ENCODE data around the gene SMPD1.

The SMPD1 gene

DNA sequence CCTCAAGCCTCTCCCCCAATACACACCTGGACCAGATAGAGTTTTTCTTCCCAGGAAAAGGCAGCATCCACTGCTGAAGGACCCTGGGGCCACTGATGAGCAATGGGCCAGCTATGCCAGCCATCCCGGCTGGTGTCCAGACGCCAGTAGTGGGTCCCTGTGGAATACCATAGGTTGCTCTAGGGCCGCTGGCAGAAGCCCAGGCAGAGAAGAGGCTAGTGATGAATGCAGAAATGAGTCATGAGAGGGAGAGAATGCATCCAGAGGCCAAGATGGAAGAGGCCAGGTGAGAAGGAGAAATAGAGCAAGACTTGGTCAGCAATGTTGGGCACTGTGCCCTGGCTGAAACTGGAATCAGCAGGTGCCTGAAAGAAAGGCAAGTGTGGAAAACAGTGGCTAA is 41.6 kb downstream of the SMPD1 start:
- no peaks in the 10 kb centered on the region for H3K9me3 ChIP-seq (ENCODE audit: control insufficient read depth, low read length)
- peaks cover 3% of the 10 kb centered on the region for H3K27me3 ChIP-seq (ENCODE audit: control insufficient read depth, insufficient read depth, low read length)
- H3K36me3 ChIP-seq (ENCODE audit: control insufficient read depth, insufficient read depth, low read length): no peaks in the 10 kb centered on the region
- no peak overlapping the region for H3K9ac ChIP-seq (ENCODE audit: low read length)
- no peak overlapping the region for H3K4me3 ChIP-seq (ENCODE audit: low read length)
- no peaks in the 10 kb centered on the region for H3K4me1 ChIP-seq (ENCODE audit: control insufficient read depth, insufficient read depth, low read length)

DNA sequence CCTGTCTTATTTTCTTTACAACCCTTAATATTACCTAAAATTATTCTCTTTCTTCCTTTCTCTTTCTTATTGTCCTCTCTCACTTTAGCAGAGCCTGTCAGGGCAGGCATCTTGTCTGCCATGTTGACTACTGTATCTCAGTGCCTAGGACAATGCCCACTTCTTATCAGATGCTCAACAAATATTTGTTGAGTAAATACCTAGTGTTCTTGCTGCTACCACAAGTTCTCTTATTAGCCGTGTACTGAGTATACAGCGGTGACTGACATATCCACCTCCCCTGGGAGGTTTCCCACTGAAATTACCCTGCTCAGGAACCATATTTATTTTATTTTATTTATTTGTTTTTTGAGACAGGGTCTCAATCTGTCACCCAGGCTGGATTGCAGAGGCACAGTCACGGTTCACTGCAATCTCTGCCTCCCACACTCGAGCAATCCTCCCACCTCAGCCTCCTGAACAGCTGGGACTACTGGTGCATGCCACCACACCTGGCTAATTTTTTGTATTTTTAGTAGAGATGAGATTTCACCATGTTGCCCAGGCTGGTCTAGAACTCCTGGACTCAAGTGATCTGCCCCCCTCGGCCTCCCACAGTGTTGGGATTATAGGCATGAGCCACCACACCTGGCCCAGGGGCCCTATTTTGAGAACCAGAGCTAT is 43.9 kb downstream of the SMPD1 start:
- Histone ChIP-seq H3K4me1 (ENCODE audit: control insufficient read depth, insufficient read depth, low read length) (no peaks in the 10 kb centered on the region), H3K4me3 (ENCODE audit: low read length) (no peak overlapping the region), H3K27me3 (ENCODE audit: control insufficient read depth, insufficient read depth, low read length) (peaks cover 3% of the 10 kb centered on the region), H3K36me3 (ENCODE audit: control insufficient read depth, insufficient read depth, low read length) (no peaks in the 10 kb centered on the region), H3K9ac (ENCODE audit: low read length) (no peak overlapping the region), H3K9me3 (ENCODE audit: control insufficient read depth, low read length) (no peaks in the 10 kb centered on the region)

DNA sequence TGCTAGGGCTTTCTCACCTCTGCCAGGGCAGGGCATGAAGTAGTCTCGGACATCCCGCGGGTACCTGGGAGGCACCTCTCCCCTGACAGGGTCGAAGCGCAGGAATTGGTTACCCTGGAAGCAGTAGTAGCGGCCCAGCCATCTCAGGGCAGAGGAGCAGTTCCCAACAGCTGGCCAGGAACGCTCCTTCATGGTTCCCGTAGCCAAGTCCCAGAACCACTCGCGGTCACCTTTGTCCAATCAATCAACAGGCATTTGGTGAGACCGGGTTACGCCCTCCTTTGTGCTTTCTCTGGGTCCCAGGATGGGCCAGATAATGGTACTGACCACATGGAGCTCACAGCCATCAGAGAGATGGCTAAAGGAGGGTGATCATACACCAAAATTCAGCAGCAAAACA is 47.1 kb downstream of the SMPD1 start:
- no peaks in the 10 kb centered on the region for H3K4me1 ChIP-seq (ENCODE audit: control insufficient read depth, insufficient read depth, low read length)
- H3K4me3 ChIP-seq (ENCODE audit: low read length): no peak overlapping the region
- no peak overlapping the region for H3K9ac ChIP-seq (ENCODE audit: low read length)
- H3K9me3 ChIP-seq (ENCODE audit: control insufficient read depth, low read length): no peaks in the 10 kb centered on the region
- H3K36me3 ChIP-seq (ENCODE audit: control insufficient read depth, insufficient read depth, low read length): no peaks in the 10 kb centered on the region
- no peaks in the 10 kb centered on the region for H3K27me3 ChIP-seq (ENCODE audit: control insufficient read depth, insufficient read depth, low read length)

DNA sequence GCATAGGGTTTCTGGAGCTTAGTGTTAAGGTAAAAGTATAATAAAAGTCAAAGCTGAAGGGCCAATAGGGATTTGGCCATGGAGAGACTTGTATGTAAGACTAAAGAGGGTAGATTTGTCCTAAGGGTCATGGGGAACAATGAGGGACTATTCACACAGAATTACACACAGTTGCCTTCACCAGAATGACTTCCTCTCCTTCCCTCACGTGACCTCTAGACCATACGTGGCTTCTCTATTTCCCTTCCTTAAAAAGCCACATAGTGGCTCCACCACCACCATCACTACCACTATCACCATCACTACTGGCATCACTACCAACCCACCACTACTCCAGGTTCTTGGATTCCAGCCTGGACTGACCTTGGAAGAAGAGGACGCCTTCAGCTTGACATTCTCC is 47.7 kb downstream of the SMPD1 start:
- no peaks in the 10 kb centered on the region for H3K9me3 ChIP-seq (ENCODE audit: control insufficient read depth, low read length)
- no peaks in the 10 kb centered on the region for H3K36me3 ChIP-seq (ENCODE audit: control insufficient read depth, insufficient read depth, low read length)
- H3K9ac ChIP-seq (ENCODE audit: low read length): no peak overlapping the region
- H3K27me3 ChIP-seq (ENCODE audit: control insufficient read depth, insufficient read depth, low read length): no peaks in the 10 kb centered on the region
- no peak overlapping the region for H3K4me3 ChIP-seq (ENCODE audit: low read length)
- H3K4me1 ChIP-seq (ENCODE audit: control insufficient read depth, insufficient read depth, low read length): no peaks in the 10 kb centered on the region

DNA sequence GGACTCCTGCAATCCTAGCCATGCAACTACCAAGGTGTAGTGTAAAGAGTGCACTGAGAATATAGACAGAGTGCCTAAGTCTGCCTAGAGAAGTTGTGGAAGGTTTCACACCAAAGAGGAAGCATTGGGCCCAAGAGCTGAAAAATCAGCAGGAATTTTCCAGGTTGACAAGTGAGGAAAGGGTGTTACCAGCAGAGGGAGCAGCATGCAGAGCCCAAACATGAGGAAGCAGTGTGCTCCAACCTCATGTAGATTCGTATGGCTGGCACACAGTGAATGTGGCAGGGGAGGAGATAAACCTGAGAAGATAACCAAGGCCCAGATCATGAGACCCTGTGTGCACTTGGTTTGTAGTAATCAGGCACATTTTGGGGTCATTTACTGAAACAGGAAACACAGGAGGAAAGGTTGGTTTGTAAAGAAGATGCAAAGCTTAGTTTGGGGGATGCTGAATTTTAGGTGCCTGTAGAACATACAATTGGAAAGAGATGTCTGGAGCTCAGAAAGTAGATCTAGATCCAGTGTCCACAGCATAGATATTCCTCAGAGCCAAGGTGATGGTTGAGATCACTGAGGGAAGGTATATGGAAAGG is 48.8 kb downstream of the SMPD1 start:
- no peaks in the 10 kb centered on the region for H3K4me1 ChIP-seq (ENCODE audit: control insufficient read depth, insufficient read depth, low read length)
- H3K9ac ChIP-seq (ENCODE audit: low read length): no peak overlapping the region
- no peaks in the 10 kb centered on the region for H3K36me3 ChIP-seq (ENCODE audit: control insufficient read depth, insufficient read depth, low read length)
- H3K9me3 ChIP-seq (ENCODE audit: control insufficient read depth, low read length): no peaks in the 10 kb centered on the region
- no peak overlapping the region for H3K4me3 ChIP-seq (ENCODE audit: low read length)
- H3K27me3 ChIP-seq (ENCODE audit: control insufficient read depth, insufficient read depth, low read length): no peaks in the 10 kb centered on the region

DNA sequence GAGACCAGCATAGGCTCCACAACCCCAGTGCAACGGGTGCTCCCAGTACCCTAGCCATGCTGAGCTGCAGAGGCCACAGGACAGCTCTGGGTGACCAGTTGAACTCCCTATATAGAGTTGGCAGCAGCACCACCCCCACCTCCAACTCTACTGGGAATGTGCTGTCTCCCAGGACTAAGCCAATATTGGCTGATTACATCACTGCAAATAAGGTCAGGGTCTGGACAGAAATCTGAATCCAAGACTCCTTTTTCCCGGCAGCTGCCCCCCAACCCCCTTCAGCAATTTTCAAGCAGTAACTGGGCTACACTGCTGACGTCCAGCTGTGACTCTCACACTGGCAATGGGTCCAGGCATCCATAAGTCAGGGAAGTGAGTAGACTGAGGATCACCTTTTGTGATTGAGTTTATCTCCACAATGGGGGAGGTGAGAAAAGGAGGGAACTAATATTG is 50.7 kb downstream of the SMPD1 start, which contains the start of gene HPX:
Gene HPX, minus strand, starts transcription at position 82 of the 453 bp plus-strand sequence. Its CDS starts 24 bp downstream, at position 58.
- H3K36me3 ChIP-seq (ENCODE audit: control insufficient read depth, insufficient read depth, low read length): no peaks in the 10 kb centered on the region
- H3K27me3 ChIP-seq (ENCODE audit: control insufficient read depth, insufficient read depth, low read length): no peaks in the 10 kb centered on the region
- H3K4me1 ChIP-seq (ENCODE audit: control insufficient read depth, insufficient read depth, low read length): no peaks in the 10 kb centered on the region
- no peak within 1 kb of the TSS for H3K9ac ChIP-seq (ENCODE audit: low read length)
- no peak within 1 kb of the TSS for H3K4me3 ChIP-seq (ENCODE audit: low read length)
- H3K9me3 ChIP-seq (ENCODE audit: control insufficient read depth, low read length): no peaks in the 10 kb centered on the region

DNA sequence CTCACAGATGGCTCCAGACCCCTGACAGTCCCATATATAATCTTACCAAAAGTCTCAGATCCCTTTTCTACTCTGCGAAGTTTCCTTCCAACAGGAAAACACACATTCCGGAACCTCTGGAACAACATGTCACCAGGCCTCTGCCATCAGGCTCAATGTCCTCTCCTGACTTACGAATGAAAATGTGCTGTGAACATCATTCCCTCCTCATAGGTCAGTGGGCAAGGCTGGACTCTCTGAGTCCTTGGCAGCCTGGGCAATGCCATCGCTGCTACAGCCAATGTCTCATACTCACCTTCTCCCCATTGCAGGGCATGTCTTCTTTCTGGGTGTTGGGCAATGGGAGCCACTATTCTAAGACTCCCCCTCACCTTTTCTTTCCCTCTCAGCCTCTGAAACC is 52.2 kb downstream of the SMPD1 start:
- Histone ChIP-seq H3K9me3 (ENCODE audit: control insufficient read depth, low read length) (no peaks in the 10 kb centered on the region), H3K4me3 (ENCODE audit: low read length) (no peak overlapping the region), H3K27me3 (ENCODE audit: control insufficient read depth, insufficient read depth, low read length) (no peaks in the 10 kb centered on the region), H3K9ac (ENCODE audit: low read length) (no peak overlapping the region), H3K36me3 (ENCODE audit: control insufficient read depth, insufficient read depth, low read length) (no peaks in the 10 kb centered on the region), H3K4me1 (ENCODE audit: control insufficient read depth, insufficient read depth, low read length) (no peaks in the 10 kb centered on the region)

DNA sequence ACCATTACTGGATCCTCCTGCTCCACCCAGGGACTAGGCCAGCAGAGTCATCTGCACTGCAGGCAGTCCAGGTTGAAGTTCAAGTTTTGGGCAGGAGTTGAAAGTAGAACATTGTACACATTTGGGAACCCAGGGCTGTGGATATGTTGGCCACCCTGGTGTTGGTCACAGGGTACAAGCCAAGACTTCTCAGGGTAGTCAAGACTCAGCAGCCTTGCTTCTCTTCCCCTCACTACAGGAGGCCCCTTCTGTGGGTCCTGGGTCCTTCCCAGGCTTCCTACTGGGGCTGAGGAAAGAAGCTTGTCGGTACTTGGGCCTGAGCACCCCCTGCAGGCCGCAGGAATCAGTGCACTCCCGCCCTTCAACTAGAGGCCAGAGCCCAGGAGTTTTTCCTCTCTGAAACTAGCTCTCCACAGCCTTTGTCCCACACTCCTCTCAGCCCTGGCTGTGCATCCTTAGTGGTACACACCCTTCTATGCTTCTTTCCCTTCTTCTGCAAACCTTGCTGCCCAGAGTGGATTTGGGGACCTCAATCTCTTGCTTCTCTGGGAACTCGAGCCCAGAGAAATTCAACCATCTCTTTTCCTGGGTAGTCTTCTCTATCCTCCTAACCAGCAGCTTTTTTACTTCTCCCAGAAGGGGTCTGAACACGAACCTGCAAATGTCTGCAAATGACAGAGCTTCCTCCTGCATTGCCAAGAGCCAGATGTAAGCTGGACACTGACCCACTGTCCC is 53.2 kb downstream of the SMPD1 start:
- Histone ChIP-seq H3K9me3 (ENCODE audit: control insufficient read depth, low read length) (no peaks in the 10 kb centered on the region), H3K36me3 (ENCODE audit: control insufficient read depth, insufficient read depth, low read length) (no peaks in the 10 kb centered on the region), H3K4me1 (ENCODE audit: control insufficient read depth, insufficient read depth, low read length) (no peaks in the 10 kb centered on the region), H3K27me3 (ENCODE audit: control insufficient read depth, insufficient read depth, low read length) (no peaks in the 10 kb centered on the region), H3K9ac (ENCODE audit: low read length) (no peak overlapping the region), H3K4me3 (ENCODE audit: low read length) (no peak overlapping the region)

Data from mucosa of stomach (tissue), 1 donor.